Natural killer cell (primary cell): ENCODE data around the gene ASXL3. TPM values are rescaled to one million over a fixed set of nuclear protein-coding genes. Genes with fewer than 3 reads are reported as not detected.

Source experiments
- ATAC-seq, 3 donors: fragments of 150-1000 bp in 2 of 3; fragments of 200-7000 bp in 1 of 3; cut with Tn5 transposase; 1 replicate in 1 of 3; 2 replicates in 2 of 3; pipeline ENCODE4 v1.10.0; 2021; ENCODE audit warnings: mild to moderate bottlenecking in 2 of 3, moderate library complexity in 2 of 3
- DNase-seq, 2 donors: peaks; one replicate each; pipeline versions ENCODE4 v3.0.0 to v3.0.0-alpha.2; 2013 to 2021; ENCODE audit warnings: mixed read lengths in 1 of 2
- H3K27ac ChIP-seq: one replicate; pipeline ENCODE4 v1.5.1; 2013; ENCODE audit warnings: mild to moderate bottlenecking, low read length
- H3K27me3 ChIP-seq: one replicate; pipeline ENCODE4 v1.6.1; 2013; ENCODE audit warnings: low read length; ENCODE audit not compliant: control insufficient read depth, insufficient read depth
- H3K36me3 ChIP-seq: one replicate; pipeline ENCODE4 v1.6.1; 2013; ENCODE audit warnings: low read length; ENCODE audit not compliant: control insufficient read depth, insufficient read depth
- H3K4me1 ChIP-seq: one replicate; pipeline ENCODE4 v1.6.1; 2013; ENCODE audit warnings: low read length; ENCODE audit not compliant: control insufficient read depth, insufficient read depth
- H3K4me3 ChIP-seq: one replicate; pipeline ENCODE4 v1.5.1; 2013; ENCODE audit warnings: low read length
- H3K9me3 ChIP-seq: one replicate; pipeline ENCODE4 v1.6.1; 2013; ENCODE audit warnings: low read length; ENCODE audit not compliant: control insufficient read depth, insufficient read depth
- H3K27ac Mint-ChIP-seq, 2 donors: one replicate each; pipeline ENCODE4 v1.8.0; 2022; ENCODE audit warnings: mild to moderate bottlenecking in 2 of 2, mixed read lengths in 2 of 2, moderate library complexity in 1 of 2
- H3K27me3 Mint-ChIP-seq, 2 donors: one replicate each; pipeline ENCODE4 v1.8.0; 2022; ENCODE audit warnings: low read depth in 2 of 2, mixed read lengths in 2 of 2
- H3K36me3 Mint-ChIP-seq: one replicate; pipeline ENCODE4 v1.8.0; 2022; ENCODE audit warnings: mixed read lengths
- H3K4me1 Mint-ChIP-seq, 2 donors: one replicate each; pipeline ENCODE4 v1.8.0; 2022; ENCODE audit warnings: mixed read lengths in 2 of 2
- H3K4me3 Mint-ChIP-seq: one replicate; pipeline ENCODE4 v1.8.0; 2022; ENCODE audit warnings: mild to moderate bottlenecking, moderate library complexity, mixed read lengths
- H3K9me3 Mint-ChIP-seq, 2 donors: one replicate each; pipeline ENCODE4 v1.8.0; 2022; ENCODE audit warnings: mixed read lengths in 2 of 2
- CTCF ChIP-seq: fragments of 200-600 bp; IDR thresholded peaks from one replicate; pipeline ENCODE4 v1.8.0; 2022; ENCODE audit warnings: antibody characterized with exemption
- WGBS: methylation state at CpG from one replicate; pipeline ENCODE4 v1.1.7; 2013; ENCODE audit warnings: missing lambda C conversion rate; ENCODE audit not compliant: insufficient coverage; 5-methylcytosine and 5-hydroxymethylcytosine counted together
- intact Hi-C: fragments of 100-400 bp; cut with micrococcal nuclease; formaldehyde crosslinking; loops from one replicate; pipeline ENCODE4 v1.14.2; 2022
- total RNA-seq, 4 donors: library from RNA; stranded (reverse); fragments of 120-200 nt in 1 of 4; gene quantifications; one replicate each; pipeline versions ENCODE4 v1.2.3 to v1.2.4, GENCODE V29; 2013 to 2022

ASXL3 gene
- total RNA-seq, 3 donors from 2014 or later (not counting 1 experiment from before 2014, with no cell fraction given), result not detected

- peaks cover 3% of the 10 kb centered on the region for H3K4me1 ChIP-seq
- 8% methylated on average over 2 of the region's 5 CpGs for WGBS
- ATAC-seq (no peak), DNase-seq (no peak)
- Mint-ChIP-seq H3K36me3 (no peaks in the 10 kb centered on the region), H3K27me3 (peaks cover 10 to 11% of the 10 kb centered on the region in 2 donors), H3K4me3 (no peak overlapping the region), H3K4me1 (no peaks in the 10 kb centered on the region), H3K9me3 (peaks cover 5 to 10% of the 10 kb centered on the region in 2 donors), H3K27ac (no peak overlapping the region)
- peaks cover 6% of the 10 kb centered on the region for H3K27me3 ChIP-seq
- H3K27ac ChIP-seq, result no peak overlapping the region
- H3K9me3 ChIP-seq, result no peaks in the 10 kb centered on the region
- H3K4me3 ChIP-seq, result no peak overlapping the region
- TF ChIP-seq CTCF, result no peak
- intact Hi-C loops, result no loop called here
- no peaks in the 10 kb centered on the region for H3K36me3 ChIP-seq
These were observed 896 bp upstream of the ASXL3 start for GRCh38 chr18:33576999-33577646.

GRCh38 chr18:33578518-33579348 is 714 bp downstream of the ASXL3 start:
- H3K27me3 Mint-ChIP-seq, result peaks cover 10 to 11% of the 10 kb centered on the region in 2 donors
- Histone ChIP-seq H3K9me3 (no peaks in the 10 kb centered on the region), H3K27me3 (peaks cover 6% of the 10 kb centered on the region), H3K27ac (no peak overlapping the region), H3K4me1 (peaks cover 3% of the 10 kb centered on the region), H3K36me3 (no peaks in the 10 kb centered on the region), H3K4me3 (no peak overlapping the region)
- ATAC-seq, result no peak
- no peaks in the 10 kb centered on the region for H3K36me3 Mint-ChIP-seq
- DNase-seq, result no peak
- intact Hi-C loops, result no loop called here
- H3K4me1 Mint-ChIP-seq, result no peaks in the 10 kb centered on the region
- H3K4me3 Mint-ChIP-seq, result no peak overlapping the region
- WGBS, result 4% methylated on average over 80 of the region's 80 CpGs
- H3K9me3 Mint-ChIP-seq, result peaks cover 5 to 7% of the 10 kb centered on the region in 2 donors
- H3K27ac Mint-ChIP-seq, result no peak overlapping the region
- TF ChIP-seq CTCF, result no peak

- DNase-seq, result no peak
- TF ChIP-seq CTCF, result no peak
- H3K4me3 Mint-ChIP-seq, result no peak overlapping the region
- H3K27me3 Mint-ChIP-seq, result peaks cover 10 to 11% of the 10 kb centered on the region in 2 donors
- H3K36me3 Mint-ChIP-seq, result no peaks in the 10 kb centered on the region
- H3K4me1 ChIP-seq, result peaks cover 3% of the 10 kb centered on the region
- H3K36me3 ChIP-seq, result no peaks in the 10 kb centered on the region
- peaks cover 6% of the 10 kb centered on the region for H3K27me3 ChIP-seq
- WGBS, result 67% methylated on average over 11 of the region's 16 CpGs
- intact Hi-C loops, result no loop called here
- H3K4me3 ChIP-seq, result no peak overlapping the region
- no peak overlapping the region for H3K27ac Mint-ChIP-seq
- no peak for ATAC-seq
- peaks cover 8 to 10% of the 10 kb centered on the region in 2 donors for H3K9me3 Mint-ChIP-seq
- H3K4me1 Mint-ChIP-seq, result no peaks in the 10 kb centered on the region
- no peak overlapping the region for H3K27ac ChIP-seq
- H3K9me3 ChIP-seq, result no peaks in the 10 kb centered on the region
These were observed 1.6 kb downstream of the ASXL3 start for GRCh38 chr18:33579349-33580215.
